GM23248 (cell line): ENCODE measurements around the gene TXNDC9.

ENCODE experiments used
- EZH2 ChIP-seq: fragments of 200-600 bp; sonication (generic); IDR thresholded peaks from 2 replicates; pipeline ENCODE4 v1.6.1; 2018; ENCODE audit warnings: antibody characterized with exemption, mild to moderate bottlenecking; ENCODE audit not compliant: insufficient read depth, poor library complexity, severe bottlenecking
- EZH2phosphoT487 ChIP-seq: fragments of 200-600 bp; sonication (generic); IDR thresholded peaks from 2 replicates; pipeline ENCODE4 v1.6.1; 2018; ENCODE audit warnings: antibody characterized with exemption, moderate library complexity, mild to moderate bottlenecking, low read depth; ENCODE audit not compliant: insufficient read depth

GRCh38 chr2:99373144-99373543, 37.0 kb upstream of the TXNDC9 start:
- TF ChIP-seq EZH2phosphoT487 (no peak), EZH2 (no peak)
